NCI-H510A treated with DMSO at 0.1 percent for 48 hours (cell line): ENCODE results near the gene FOXD1.
"Not testable (repeated sequence)": the region's sequence is repeated elsewhere in the genome, so short reads cannot be mapped to it uniquely, and the experiment has no call there.

ENCODE experiments used
- DNase-seq: peaks from one replicate; lab custom pipeline; 2025; lab: John Stamatoyannopoulos, UW

The FOXD1 gene

DNA sequence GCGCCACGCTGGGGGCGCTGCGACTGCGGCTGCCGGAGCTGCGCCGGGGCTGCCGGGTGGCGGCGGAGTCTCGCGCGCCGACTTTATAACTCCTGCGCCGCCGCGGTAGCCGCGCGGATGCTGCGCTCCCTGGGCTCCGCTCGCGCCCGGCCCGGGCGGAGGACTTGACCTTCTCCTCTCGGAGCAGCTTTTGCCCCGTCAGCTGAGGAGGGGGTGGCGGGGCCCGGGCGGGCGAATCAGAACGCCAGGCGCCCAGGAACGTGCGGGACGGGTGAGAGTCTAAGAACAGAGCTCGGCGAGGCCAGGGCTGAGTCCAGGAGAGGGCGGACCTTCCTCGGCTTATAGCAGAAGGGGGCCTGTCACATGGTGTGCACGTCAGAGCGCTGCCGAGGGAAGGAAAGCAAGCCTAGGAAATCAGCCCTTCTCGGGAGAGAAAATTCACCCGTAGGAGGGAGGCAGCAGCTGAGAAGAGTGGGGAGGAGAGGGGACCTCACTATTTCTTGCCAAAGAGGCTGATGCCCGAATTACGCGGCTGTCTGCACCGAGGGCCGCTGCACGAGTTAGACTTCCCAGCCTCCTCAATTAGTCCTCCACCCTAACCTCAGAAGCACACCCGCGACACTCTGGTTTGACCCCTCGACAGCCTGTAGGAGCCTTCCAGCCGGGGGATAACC lies at the start of gene FOXD1:
Gene FOXD1 (minus strand): TSS at position 315 of the 674 bp plus-strand sequence. CDS start 415 bp downstream, outside the sequence.
- DNase-seq: peak; percentile 62

- no peak for DNase-seq
These were observed 49.0 kb upstream of the FOXD1 start for GRCh38 chr5:73497497-73498056.

DNA sequence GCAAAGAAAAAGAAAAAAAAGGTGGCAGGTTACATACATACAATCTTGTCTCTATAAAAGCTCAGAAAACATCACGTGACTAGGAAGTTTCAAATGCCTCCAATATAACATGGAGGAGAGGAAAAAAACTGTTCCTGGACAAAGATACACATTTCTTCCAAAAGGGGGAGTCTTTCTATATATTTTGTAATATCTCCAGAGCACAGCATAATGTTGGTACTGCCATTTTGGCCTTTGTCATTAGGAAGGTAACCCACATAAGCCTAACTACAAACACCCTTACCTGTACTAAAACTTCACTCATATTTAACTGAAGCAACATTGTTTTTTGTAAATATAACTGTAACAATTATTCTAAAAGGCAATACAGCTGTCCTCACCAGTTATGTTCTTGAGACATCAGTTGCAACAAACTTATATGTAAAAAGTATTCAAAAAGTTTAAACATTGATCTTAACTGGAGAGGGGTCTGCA lies 48.4 kb upstream of the FOXD1 start:
- peak; percentile 86 for DNase-seq

- no peak for DNase-seq
These were observed 47.3 kb upstream of the FOXD1 start for GRCh38 chr5:73495772-73496335.

- no peak for DNase-seq
These were observed 46.1 kb upstream of the FOXD1 start for GRCh38 chr5:73494721-73495120.

DNA sequence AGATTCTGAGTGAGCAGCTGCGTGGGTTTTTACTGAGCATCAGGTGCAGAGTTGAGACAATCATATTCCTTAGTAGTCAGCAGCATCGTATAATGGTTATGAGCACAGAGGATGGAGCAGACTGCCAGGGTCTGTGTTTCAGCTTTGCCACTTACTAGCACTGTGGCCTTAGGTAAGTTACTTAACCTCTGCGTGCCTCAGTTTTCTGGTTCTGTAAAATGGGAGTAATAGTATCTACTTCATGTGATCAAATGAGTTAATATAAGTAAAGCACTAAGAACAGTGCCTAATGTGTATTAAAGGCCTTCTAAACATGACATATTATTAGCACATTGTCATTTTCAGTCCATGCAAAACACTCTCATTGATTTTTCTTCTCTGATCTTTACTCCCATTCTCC lies 44.8 kb upstream of the FOXD1 start:
- no peak for DNase-seq

DNA sequence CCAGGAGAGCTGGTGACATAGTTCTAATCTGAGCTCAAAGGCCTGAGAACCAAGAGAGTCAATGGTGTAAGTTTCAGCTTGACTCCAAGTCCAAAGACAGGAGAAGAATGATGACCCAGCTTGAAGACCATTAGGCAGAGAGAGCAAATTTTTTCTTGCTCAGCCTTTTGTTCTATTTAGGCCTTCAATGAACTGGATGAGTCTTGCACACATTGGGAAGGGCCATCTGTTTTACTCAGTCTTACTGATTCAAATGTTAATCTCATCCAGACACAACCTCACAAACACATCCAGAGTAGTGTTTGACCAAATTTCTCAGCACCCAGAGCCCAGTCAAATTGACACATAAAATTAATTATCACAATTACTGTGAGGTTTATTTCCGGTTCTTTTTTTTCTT lies 42.6 kb upstream of the FOXD1 start:
- DNase-seq: no peak

DNA sequence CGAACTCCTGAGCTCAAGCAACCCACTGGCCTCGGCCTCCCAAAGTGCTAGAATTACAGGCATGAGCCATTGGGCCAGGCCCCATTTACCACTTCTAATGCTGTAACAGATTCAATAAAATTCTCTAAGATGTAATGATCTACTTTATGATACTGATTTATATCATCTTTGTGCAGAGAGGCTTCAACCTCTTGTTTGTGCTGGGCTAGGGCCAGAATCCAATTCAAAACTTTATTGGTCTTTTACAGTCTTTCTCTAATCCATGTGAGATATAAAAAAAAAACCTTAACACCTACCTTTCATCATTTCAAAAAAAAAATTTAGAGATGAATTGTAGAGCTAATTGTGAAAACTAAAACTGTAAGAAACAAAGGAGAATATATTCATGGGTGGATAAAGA lies 41.5 kb upstream of the FOXD1 start:
- DNase-seq: no peak

DNA sequence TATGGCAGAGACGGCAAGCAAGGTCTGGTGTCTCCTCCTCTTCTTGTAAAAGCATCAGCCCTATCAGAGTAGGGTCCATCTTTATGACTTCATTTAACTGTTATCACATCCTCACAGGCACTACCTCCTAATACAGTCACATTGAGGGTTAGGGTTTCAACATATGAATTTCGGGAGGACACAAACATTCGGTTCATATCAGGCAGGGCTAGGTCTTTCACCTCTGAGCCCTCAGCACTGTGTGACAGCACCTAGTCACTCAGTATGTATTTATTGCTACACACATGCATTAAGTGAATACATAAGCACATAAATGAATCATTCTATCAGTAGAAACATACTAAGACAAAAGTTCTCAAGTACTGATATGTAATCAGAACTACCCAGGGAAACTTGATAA lies 40.2 kb upstream of the FOXD1 start:
- no peak for DNase-seq

DNA sequence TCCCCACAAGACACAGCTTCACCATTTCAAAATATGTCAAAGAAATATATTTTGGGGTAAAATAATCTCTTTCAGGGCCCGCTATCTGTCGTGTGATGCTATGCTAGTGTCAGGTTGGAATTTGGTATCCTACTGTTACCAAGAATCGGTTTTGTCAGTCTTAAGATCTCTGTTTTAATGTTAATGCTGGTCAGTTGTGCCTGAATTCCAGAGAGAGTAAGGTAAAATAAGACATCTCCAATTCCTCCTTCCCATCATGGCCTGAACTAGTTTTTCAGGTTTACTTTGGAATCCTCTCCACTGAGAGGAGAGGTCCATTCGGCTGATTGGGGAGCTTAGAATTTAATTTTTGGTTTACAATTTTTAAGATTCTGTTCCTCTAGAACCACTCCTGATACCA lies 39.2 kb upstream of the FOXD1 start:
- no peak for DNase-seq

- not testable (repeated sequence) for DNase-seq
These were observed 38.7 kb upstream of the FOXD1 start for GRCh38 chr5:73487257-73487656.

- DNase-seq: no peak
These were observed 37.7 kb upstream of the FOXD1 start for GRCh38 chr5:73486119-73486899.

- DNase-seq: no peak
These were observed 37.1 kb upstream of the FOXD1 start for GRCh38 chr5:73485715-73486114.

- peak; percentile 7 for DNase-seq
These were observed 35.9 kb upstream of the FOXD1 start for GRCh38 chr5:73484511-73484910.

DNA sequence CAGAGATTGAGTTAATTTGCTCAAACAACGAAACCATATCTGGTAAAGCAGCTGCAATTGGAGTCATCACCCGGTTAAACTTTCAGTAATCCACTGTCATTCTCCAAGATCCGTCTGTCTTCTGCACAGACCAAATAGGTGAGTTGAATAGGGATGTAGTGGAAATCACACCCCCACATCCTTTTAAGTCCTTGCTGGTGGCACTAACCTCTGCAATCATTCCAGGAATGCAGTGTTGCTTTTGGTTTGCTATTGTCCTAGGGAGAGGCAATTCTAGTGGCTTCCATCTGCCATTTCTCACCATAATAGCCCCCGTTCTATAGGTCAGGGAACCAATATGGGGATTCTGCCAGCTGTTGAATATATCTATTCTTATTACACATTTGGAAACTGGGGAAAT lies 35.1 kb upstream of the FOXD1 start:
- DNase-seq: no peak

DNA sequence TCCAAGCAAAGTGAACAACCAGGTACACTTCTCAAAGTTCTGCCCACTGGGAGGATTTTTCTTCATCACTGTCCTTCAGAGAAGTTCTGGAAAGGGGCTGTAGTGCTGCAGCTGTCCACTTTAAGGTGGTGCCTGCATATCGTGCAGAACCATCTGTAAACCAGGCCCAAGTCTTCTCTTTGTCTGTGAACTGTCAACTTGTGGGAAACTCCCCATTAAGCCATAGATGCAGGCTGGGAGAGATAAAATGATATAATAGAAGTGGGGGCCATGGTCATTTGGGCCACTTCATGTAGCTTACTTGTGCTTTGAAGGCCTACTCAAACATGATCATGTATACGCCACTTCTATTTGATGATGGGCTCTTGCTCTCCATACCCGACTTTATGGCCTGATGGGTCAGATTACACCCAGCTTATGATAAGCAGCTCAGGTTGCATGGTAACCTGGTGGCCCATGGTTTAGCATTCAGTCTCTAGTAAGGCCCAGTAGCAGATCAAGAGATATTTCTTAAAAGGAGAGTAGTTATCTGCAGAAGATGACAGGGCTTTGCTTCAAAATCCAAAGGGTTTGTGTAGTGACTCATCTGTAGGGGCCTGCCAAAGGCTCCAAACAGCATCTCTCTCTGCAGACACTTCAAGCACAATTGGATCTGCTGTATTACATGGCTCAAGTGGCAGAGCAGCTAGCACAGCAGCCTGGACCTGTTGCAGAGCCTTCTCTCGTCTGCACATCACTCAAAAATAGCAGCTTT lies 34.0 kb upstream of the FOXD1 start:
- peak; percentile 79 for DNase-seq

- DNase-seq: no peak
These were observed 31.9 kb upstream of the FOXD1 start for GRCh38 chr5:73480500-73480899.

DNA sequence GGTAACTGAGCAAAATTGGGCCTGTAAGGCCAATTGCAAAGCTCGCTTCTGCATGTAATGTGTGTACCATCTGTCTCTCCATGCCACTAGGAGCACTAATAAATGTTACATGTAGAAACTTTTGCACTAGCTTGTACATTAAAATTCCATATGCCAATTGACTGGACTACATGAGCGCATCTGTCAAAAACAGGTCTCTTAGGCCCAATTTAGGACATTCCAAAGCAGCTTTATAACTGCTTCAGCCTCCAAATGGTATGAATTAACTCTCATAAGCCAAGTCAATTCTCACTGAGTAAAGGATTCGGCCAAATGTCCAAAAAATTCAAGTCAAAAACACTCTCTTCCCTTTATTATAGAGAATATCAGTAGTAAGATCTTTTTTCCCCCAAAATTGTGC lies 23.5 kb upstream of the FOXD1 start:
- DNase-seq: no peak

GRCh38 chr5:73471654-73472053 lies 23.1 kb upstream of the FOXD1 start:
- DNase-seq: no peak

DNA sequence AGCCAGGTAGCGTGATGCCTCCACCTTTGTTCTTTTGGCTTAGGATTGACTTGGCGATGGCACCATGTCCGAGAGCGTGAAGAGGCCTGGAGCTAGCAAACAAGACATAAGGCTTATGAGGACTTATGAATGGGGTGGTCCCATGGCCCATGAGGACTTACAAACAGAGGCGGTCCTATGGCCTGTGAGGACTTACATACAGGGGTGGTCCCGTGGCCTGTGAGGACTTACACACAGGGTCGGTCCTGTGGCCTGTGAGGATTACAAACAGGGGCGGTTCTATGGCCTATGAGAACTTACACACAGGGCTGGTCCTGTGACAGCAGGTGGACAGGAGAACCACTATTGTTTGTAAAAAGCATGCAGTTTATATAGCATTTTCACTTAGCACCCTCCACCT lies 21.3 kb upstream of the FOXD1 start:
- DNase-seq: no peak

GRCh38 chr5:73468638-73469037 lies 20.1 kb upstream of the FOXD1 start:
- not testable (repeated sequence) for DNase-seq
